Breast epithelium (tissue), 4 donors: ENCODE measurements around the gene RFTN1. TPM values are rescaled to one million over a fixed set of nuclear protein-coding genes. Genes with fewer than 3 reads are reported as not detected.

ENCODE experiments used
- DNase-seq, 2 donors: peaks; one replicate each; pipeline ENCODE4 v3.0.0-alpha.2; 2019; ENCODE audit warnings: low spot score in 2 of 2
- H3K27ac ChIP-seq, 2 donors: fragments of 200-600 bp; sonication (generic) in 1 of 2; one replicate each; pipeline ENCODE4 v1.5.1; 2016 to 2019; ENCODE audit warnings: mild to moderate bottlenecking in 1 of 2
- H3K27me3 ChIP-seq, 2 donors: fragments of 200-600 bp; sonication (generic) in 1 of 2; one replicate each; pipeline versions ENCODE4 v1.5.1 to v1.6.0; 2017 to 2019; ENCODE audit warnings: control low read depth in 1 of 2, mild to moderate bottlenecking in 1 of 2
- H3K36me3 ChIP-seq: fragments of 200-600 bp; one replicate; pipeline ENCODE4 v1.5.1; 2019
- H3K4me1 ChIP-seq, 2 donors: fragments of 200-600 bp; sonication (generic); one replicate each; pipeline ENCODE4 v1.5.1; 2016 to 2019; ENCODE audit warnings: control low read depth in 1 of 2
- H3K4me3 ChIP-seq, 3 donors: fragments of 200-600 bp; sonication (generic); 1 replicate in 2 of 3; 2 replicates in 1 of 3; pipeline ENCODE4 v1.5.1; 2016 to 2019; ENCODE audit warnings: mild to moderate bottlenecking in 3 of 3, moderate library complexity in 2 of 3
- H3K9me3 ChIP-seq, 2 donors: fragments of 200-600 bp; sonication (generic) in 1 of 2; one replicate each; pipeline ENCODE4 v1.5.1; 2016 to 2019; ENCODE audit warnings: control low read depth in 1 of 2
- POLR2A ChIP-seq: fragments of 450-650 bp; IDR thresholded peaks from one replicate; pipeline ENCODE4 v1.6.1; 2016; ENCODE audit warnings: antibody characterized with exemption, mild to moderate bottlenecking, moderate library complexity
- POLR2AphosphoS5 ChIP-seq, 3 donors: sonication (generic); formaldehyde crosslinking; IDR thresholded peaks; one replicate each; pipeline ENCODE4 v1.6.1; 2017; ENCODE audit warnings: antibody characterized with exemption in 3 of 3
- intact Hi-C: fragments of 100-400 bp; cut with DNase I; formaldehyde crosslinking; loops from one replicate; pipeline ENCODE4 v1.15.1; 2023; ENCODE audit warnings: low total_unique reads
- total RNA-seq, 3 donors: library from RNA; depleted of rRNA; stranded (reverse); fragments of >200 nt; gene quantifications; one replicate each; pipeline ENCODE4 v1.1.0, GENCODE V29; 2016
- TF ChIP-seq, protein P1 (sequence below), 3 donors: fragments of 450-650 bp; IDR thresholded peaks; one replicate each; pipeline ENCODE4 v1.5.1; 2016 to 2017; ENCODE audit warnings: antibody characterized with exemption in 3 of 3, mild to moderate bottlenecking in 3 of 3, moderate library complexity in 3 of 3

RFTN1 gene
- total RNA-seq, 3 donors from 2014 or later: 13.9 to 108 (median 29.5) TPM

DNA sequence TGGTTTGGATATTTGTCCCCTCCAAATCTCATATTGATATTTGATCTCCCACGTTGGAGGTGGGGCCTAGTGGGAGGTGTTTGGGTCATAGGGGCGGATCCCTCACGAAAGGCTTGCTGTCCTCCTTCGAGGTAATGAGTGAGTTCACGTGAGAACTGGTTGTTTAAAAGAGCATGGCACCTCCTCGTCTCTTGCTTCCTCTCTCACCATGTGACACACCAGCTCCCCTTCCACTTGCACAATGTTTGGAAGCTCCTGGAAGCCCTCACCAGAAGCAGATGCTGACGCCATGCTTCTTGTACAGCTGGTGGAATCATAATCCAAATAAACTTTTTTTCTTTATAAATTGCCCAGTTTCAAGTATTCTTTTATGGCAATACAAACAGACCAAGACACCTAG, 38.6 kb downstream of the RFTN1 start:
- no peaks in the 10 kb centered on the region for H3K4me1 ChIP-seq
- H3K4me3 ChIP-seq: no peak overlapping the region
- TF ChIP-seq, protein P1, sequence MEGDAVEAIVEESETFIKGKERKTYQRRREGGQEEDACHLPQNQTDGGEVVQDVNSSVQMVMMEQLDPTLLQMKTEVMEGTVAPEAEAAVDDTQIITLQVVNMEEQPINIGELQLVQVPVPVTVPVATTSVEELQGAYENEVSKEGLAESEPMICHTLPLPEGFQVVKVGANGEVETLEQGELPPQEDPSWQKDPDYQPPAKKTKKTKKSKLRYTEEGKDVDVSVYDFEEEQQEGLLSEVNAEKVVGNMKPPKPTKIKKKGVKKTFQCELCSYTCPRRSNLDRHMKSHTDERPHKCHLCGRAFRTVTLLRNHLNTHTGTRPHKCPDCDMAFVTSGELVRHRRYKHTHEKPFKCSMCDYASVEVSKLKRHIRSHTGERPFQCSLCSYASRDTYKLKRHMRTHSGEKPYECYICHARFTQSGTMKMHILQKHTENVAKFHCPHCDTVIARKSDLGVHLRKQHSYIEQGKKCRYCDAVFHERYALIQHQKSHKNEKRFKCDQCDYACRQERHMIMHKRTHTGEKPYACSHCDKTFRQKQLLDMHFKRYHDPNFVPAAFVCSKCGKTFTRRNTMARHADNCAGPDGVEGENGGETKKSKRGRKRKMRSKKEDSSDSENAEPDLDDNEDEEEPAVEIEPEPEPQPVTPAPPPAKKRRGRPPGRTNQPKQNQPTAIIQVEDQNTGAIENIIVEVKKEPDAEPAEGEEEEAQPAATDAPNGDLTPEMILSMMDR (IDR thresholded peaks at IDR 0.05): no peak
- no peak for TF ChIP-seq POLR2A
- TF ChIP-seq POLR2AphosphoS5 (IDR thresholded peaks at IDR 0.05): no peak
- no peak overlapping the region for H3K27ac ChIP-seq
- no peak for DNase-seq
- intact Hi-C loops: no loop called here
- no peaks in the 10 kb centered on the region for H3K36me3 ChIP-seq
- H3K9me3 ChIP-seq: peaks cover 9 to 12% of the 10 kb centered on the region in 2 donors
- H3K27me3 ChIP-seq: no peaks in the 10 kb centered on the region

GRCh38 chr3:16474216-16474615, 39.3 kb downstream of the RFTN1 start:
- Histone ChIP-seq H3K36me3 (no peaks in the 10 kb centered on the region), H3K4me1 (no peaks in the 10 kb centered on the region), H3K4me3 (no peak overlapping the region), H3K9me3 (peaks cover 11 to 13% of the 10 kb centered on the region in 2 donors), H3K27me3 (no peaks in the 10 kb centered on the region), H3K27ac (no peak overlapping the region)
- TF ChIP-seq POLR2AphosphoS5 (IDR thresholded peaks at IDR 0.05) (no peak), POLR2A (no peak)
- TF ChIP-seq, protein P1 (IDR thresholded peaks at IDR 0.05): no peak
- intact Hi-C loops: no loop called here
- no peak for DNase-seq

- TF ChIP-seq POLR2A (no peak), POLR2AphosphoS5 (IDR thresholded peaks at IDR 0.05) (no peak)
- TF ChIP-seq, protein P1 (IDR thresholded peaks at IDR 0.05): no peak
- Histone ChIP-seq H3K4me1 (no peaks in the 10 kb centered on the region), H3K27ac (no peak overlapping the region)
These were observed 40.9 kb downstream of the RFTN1 start for GRCh38 chr3:16472593-16472992.

DNA sequence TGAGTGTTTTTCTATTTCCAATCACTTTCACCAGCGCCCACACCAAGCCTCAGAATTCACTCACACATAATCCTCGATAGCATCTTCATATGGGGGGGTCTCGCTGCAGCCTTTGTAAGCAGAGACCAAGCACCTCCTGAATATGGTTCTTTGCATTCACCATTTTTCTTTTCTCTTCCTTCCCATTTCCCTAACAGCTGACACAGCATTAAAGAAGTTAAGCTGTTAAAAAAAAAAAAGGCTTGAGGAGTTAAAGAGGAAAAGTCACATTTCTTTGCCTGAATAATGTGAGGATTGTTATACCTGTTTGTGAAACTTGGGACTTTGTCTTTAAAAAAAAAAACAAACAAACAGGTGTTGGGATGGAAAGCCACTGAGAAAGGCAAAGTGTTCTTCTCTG, 41.6 kb downstream of the RFTN1 start:
- Histone ChIP-seq H3K27me3 (no peaks in the 10 kb centered on the region), H3K9me3 (peaks cover 11 to 13% of the 10 kb centered on the region in 2 donors), H3K36me3 (no peaks in the 10 kb centered on the region), H3K4me1 (no peaks in the 10 kb centered on the region), H3K4me3 (no peak overlapping the region), H3K27ac (no peak overlapping the region)
- intact Hi-C loops: no loop called here
- TF ChIP-seq POLR2AphosphoS5 (IDR thresholded peaks at IDR 0.05) (no peak), POLR2A (no peak)
- TF ChIP-seq, protein P1 (IDR thresholded peaks at IDR 0.05): no peak
- DNase-seq: no peak

More at GRCh38 chr3:16472593-16472992, 40.9 kb downstream of the RFTN1 start:
- Histone ChIP-seq H3K36me3 (no peaks in the 10 kb centered on the region), H3K9me3 (peaks cover 11 to 13% of the 10 kb centered on the region in 2 donors), H3K4me3 (no peak overlapping the region), H3K27me3 (no peaks in the 10 kb centered on the region)
- no peak for DNase-seq
- intact Hi-C loops: no loop called here

GRCh38 chr3:16470590-16470989, 42.9 kb downstream of the RFTN1 start:
- no peak for DNase-seq
- Histone ChIP-seq H3K27ac (no peak overlapping the region), H3K4me1 (no peaks in the 10 kb centered on the region), H3K9me3 (peaks cover 11 to 13% of the 10 kb centered on the region in 2 donors), H3K36me3 (no peaks in the 10 kb centered on the region), H3K4me3 (no peak overlapping the region), H3K27me3 (no peaks in the 10 kb centered on the region)
- TF ChIP-seq, protein P1 (IDR thresholded peaks at IDR 0.05): no peak
- intact Hi-C loops: no loop called here
